ENCODE data around the gene MAP1LC3B2.

Gene MAP1LC3B2

DNA sequence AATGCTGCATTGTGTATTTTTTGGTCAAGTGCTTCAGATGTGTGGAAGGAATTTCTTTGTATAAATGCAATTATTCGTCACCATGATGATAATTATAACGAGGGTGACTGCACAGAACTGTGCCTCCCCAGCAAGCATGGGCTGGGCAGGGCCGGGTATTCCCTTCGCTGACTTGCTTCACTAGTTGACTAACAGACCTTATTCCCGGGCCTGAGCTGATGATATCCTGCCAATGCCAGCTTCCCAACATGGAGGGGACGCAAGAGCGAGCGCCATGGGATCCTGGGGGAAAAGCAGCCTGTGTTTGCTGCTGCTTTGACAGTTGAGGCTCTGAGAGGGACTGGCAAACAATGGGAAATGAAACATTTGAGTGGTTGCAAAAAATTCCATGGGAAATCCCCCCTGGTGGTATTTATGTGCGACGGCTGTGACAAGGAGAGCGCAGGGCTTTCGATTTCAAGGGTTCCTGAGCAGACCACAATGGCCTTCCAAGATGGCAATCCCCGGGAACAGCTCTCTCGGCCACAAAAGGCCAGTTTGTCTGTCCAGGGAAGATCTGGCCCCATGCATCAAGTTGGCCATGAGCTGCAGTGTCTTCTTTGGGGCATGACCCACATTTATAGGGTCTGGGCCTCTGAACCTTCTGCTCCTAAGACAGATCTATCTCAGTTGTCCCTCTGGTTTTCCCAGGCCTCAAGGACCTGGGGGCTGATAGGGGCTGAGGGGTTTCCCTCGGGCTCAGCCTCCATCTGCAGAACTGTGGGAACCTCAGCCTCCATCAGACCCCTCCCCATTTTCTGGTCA lies 21.9 kb upstream of the MAP1LC3B2 start:
- no peak for DNase-seq (ENCODE audit: low read depth in 3 of 3, low spot score in 1 of 3)

DNA sequence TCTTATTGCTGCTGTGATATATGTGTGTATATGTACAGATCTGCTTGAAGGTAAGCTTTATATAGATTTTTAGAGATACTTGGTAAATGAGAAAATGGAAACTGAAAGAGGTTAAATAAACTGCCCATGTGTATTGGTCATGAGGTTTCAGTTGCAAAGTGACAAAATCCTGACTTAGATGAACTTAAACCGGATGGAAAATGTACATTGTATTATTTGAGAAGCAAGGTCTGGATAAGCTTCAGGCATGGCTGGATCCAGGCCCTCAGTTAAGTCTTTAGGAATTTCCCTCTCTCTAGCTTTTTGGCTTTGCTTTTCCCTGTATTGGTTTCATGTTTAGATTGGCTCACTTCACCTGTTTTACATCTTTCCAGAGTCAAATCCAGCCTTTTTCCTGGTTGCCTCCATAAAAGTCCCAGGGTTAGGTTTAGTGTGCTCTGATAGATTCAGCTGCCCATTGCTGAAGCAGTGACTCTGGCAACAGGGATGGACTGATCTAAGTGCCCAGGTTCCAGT lies 21.0 kb upstream of the MAP1LC3B2 start:
- DNase-seq (ENCODE audit: low read depth in 3 of 3, low spot score in 1 of 3), result no peak

DNA sequence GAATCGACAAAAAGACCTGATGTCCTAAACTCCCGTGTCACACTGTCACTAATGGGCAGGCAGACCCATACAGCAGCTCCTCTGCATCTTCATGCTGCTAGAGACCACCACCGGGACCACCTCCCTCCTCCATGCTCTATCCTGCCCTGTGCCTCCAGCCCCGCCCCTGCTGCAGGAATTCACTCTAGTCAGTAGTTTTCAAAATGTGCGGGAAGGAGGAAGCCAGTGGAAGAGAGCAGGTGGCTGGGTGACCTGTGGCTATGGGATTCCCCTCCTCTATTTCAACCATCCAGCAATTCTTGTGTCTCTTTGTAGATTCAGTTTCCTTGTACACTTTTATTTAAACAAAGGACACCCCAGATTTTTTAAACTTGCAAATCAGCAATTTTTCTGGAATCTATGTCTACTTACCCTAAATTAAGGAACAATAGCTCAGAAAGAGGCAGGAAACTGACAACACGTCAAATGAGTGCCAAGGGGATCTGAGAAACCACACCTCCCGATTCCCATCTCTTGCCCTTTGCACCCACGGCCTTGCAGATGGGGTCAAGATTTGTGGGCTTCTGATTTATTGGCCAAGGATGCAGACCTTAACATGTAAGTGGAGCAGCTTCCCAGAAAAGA lies 20.4 kb upstream of the MAP1LC3B2 start:
- no peak for DNase-seq (ENCODE audit: low read depth in 3 of 3, low spot score in 1 of 3)

DNA sequence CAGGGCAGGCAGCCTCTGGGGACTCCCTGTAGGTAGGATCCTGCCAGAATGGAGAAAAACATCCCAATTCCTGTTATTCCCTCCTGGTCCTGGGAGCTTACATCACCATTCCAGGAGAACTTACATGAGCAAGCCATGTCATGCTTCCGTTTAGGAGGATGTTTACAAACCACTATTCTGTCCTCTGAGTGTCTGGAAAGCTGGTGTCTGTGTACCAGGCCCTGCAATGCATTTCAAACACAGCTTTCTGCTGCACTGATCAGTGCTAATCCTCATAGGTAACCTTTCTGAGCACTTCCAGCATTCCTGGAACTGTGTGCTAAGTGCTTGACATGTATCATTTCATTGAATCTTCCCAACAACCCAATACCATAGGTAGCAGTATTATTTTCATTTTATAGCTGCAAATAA lies 19.8 kb upstream of the MAP1LC3B2 start:
- no peak for DNase-seq (ENCODE audit: low read depth in 3 of 3, low spot score in 1 of 3)

DNA sequence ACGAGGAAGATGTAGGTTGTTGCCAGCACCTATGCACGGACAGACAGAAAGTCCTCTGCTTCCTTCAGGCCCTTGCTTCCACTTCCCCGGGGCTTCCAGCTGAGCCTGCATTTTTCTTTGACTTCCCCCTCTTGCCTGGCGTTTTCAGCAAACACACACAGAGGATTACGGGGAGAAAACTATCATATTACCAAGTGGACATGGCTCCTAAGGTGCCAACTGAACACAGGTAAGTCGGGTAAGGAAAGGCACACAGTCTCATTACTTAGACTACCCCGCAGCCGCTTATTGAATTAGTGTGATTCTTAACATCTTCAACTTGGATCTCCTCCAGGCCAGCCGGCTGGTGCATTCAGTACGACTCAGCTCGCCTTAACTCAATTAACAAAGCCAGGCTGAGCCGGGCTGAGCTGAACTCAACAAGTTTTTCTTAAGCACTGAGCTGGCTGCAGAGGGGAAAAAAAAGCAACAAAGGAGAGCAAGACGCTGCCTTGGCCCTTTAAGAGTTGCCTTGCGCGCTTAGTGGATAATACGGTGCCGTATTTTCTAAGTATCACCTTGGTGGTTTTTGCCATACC lies 19.2 kb upstream of the MAP1LC3B2 start:
- DNase-seq (ENCODE audit: low read depth in 3 of 3, low spot score in 1 of 3), result no peak

DNA sequence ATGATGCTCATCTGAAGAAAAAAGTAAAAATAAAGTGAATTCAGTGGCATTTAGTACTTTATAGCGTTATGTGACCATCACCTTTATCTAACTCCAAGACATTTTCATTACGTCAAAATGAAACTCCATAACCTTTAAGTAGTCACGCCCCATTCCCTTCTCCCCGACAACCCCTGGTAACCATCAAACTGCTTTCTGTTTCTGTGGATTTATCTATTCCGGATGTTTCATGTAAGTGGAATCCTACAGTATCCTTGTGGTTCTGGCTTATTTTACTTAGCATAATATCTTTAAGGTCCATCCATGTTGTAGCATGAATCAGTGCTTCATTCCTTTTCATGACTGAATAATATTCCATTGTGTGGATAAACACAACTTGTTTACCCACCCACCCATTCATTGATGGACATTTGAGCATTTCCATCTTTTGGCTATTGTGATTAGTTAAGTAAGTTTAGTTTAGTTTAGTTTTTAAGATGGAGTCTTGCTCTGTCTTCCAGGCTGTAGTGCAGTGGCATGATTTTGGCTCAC lies 18.5 kb upstream of the MAP1LC3B2 start:
- DNase-seq (ENCODE audit: low read depth in 3 of 3, low spot score in 1 of 3), result no peak

DNA sequence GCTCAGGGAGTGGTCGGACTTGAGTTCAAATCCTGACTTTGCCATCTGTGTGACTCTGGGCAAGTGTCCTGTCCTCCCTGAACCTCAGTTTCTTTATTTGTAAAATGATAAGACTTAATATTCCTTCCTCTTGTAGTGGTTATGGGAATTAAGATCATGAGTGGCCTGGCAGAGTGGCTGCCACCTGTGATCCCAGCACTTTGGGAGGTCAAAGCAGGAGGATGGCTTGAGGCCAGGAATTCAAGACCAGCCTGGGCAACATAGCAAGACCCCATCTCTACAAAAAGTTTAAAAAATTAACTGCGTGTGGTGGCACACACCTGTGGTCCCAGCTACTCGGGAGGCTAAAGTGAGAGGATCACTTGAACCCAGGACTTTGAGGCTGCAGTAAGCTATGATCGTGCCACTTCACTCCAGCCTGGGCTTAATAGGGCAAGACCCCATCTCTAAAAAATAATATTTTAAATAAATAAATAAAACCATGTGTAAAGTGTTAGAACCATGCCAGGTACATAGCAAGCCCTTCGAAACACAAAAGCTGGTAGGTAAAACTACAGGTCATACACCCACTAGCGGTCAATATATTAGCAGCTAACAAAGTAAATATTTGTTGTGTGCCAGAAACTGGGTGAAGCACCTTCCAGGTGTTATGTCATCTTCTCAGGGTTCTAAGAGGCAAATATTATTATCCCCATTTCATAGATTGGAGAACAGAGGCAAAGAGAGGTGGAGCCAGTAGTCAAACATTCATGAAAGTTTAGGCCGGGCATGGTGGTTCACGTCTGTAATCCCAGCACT lies 17.4 kb upstream of the MAP1LC3B2 start:
- DNase-seq (ENCODE audit: low read depth in 3 of 3, low spot score in 1 of 3), result no peak

DNA sequence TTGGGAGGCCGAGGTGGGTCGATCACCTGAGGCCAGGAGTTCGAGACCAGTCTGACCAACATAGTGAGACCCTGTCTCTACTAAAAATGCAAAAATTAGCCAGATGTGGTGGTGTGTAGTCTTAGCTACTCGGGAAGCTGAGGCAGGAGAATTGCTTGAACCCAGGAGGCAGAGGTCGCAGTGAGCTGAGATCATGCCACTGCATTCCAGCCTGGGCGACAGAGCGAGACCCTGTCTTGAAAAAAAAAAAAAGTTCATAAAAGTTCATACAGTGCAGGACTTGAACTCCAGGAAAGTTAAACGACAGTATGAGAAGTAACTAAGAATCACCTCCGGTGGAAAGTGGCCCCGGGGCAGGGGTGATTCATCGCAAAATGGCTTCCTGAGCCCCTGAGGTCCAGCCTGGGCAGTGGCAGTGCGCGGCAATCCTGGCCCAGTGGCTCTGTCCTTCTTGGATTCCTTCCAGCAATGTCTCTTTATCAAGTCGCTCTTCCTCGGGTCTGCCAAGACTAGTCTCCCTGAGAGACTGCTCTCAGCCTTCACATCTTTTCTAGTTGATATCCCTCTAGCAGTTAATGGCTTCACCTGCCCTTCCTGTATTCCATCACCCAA lies 16.7 kb upstream of the MAP1LC3B2 start:
- DNase-seq (ENCODE audit: low read depth in 3 of 3, low spot score in 1 of 3), result no peak

DNA sequence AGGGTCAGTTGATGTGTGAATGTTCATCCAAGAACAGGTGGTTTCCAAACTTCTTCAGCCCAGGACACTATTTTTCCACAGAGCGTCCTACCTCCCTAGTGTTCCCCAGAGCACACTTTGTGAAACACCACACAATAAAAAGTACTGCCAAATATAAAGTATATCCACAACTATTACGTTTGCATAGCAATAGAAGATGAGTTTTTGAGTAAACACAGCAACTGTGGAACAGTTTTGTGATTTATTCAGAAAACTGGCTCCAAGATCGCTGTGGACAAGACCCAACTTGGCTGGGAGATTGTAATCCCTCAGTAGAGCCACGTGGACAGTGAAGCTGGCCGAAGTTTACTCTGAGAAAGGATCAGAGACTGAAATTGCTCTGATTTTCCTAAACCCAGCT lies 14.5 kb upstream of the MAP1LC3B2 start:
- no peak for DNase-seq (ENCODE audit: low read depth in 3 of 3, low spot score in 1 of 3)

DNA sequence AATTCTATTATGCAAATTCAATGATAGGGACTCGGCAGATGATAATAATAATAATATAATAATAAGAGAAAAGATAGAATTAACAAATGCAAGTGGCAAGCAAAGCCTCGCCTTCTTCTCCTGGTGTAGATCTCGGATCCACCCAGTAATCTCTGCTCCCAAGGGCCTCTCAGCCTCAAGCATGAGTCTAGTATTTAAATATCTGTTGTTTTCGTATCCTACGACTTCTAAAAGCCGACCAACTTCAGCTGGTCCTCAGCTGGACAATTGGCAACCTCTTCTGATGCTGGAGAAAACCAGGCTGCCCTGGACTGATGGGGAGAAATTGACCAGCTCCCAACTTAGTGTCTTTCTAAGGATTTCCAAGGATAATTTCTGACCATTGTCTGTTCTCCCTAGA lies 14.0 kb upstream of the MAP1LC3B2 start:
- no peak for DNase-seq (ENCODE audit: low read depth in 3 of 3, low spot score in 1 of 3)

DNA sequence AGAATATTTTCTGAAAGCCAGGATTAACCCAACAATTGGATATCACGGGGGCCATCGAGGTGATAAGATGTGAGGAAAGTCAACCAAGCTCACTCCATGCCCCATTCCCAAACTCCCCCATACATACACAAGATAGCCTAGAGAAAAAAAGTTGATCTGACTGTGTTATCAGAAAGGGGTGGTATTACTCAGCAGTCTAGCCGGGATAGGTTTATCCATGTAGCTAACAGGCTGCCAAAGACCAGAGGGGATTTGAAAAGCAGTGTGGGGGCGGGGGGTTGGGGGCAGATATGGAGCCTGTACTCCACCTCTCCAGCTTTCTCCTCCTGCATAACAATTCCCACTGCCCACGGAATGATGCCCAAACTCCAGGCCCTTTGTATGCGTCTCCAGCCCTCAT lies 13.2 kb upstream of the MAP1LC3B2 start:
- no peak for DNase-seq (ENCODE audit: low read depth in 3 of 3, low spot score in 1 of 3)

DNA sequence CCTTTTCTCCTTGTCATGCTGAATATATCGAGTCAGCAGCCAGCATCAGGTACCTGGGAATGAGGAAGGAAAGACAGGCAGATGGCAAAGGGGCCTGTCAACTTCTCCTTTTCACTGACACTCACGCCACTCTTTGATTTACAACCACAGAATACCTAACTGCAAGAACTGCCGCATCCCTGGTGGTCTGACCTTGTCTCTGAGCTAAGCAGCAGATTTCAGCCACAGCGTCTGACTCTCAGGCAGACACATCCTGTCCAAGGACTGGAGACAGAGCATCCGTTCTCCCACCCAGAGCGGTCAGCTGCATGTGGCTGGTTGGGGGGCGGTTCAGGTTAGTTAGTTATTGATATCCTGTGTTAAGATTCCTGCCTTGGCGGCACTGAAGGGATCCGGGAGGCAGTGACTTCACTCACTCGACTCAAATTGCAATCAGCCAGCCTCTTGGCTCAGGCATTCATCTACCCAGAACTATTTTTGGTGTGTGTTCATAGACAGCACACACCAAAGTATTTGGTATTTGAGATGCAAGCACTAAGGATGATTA lies 11.2 kb upstream of the MAP1LC3B2 start:
- DNase-seq (ENCODE audit: low read depth in 3 of 3, low spot score in 1 of 3), result no peak

DNA sequence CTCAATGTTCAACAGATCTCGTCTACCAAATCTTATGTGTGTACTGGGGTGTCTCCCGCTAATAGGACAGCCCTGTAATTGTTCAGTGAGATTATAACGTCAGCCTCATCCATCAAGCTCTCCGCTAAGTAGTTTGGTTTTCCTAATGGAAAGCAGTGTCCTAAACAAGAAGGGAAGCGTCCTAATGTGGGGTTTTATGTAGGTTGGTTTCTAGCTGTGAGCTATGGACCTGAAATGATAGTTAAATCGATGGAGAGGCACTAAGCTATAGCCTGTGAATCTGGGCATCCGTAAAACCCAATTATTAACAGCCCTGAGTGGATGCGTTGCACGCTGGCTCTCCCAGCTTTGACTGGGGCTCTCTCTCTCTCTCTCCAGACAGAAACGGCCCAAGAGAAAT lies 9.2 kb upstream of the MAP1LC3B2 start:
- DNase-seq (ENCODE audit: low read depth in 3 of 3, low spot score in 1 of 3), result no peak

DNA sequence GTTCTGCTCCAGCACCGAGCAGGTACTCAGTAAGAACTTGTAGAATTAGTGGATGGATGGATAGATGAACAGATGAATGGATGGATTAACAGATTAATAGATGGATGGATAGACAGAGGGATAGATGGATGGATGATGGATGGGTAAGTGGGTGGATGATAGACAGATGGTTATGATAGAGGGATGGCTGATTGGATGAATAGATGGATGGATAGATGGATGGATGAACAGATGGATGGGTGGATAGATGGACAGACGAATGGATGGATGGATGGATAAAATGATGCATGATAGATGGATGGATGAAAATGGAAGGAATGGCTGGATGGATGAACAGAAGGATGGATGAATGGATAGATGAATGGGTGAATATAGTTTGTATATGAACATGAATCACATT lies 8.0 kb upstream of the MAP1LC3B2 start:
- no peak for DNase-seq (ENCODE audit: low read depth in 3 of 3, low spot score in 1 of 3)

DNA sequence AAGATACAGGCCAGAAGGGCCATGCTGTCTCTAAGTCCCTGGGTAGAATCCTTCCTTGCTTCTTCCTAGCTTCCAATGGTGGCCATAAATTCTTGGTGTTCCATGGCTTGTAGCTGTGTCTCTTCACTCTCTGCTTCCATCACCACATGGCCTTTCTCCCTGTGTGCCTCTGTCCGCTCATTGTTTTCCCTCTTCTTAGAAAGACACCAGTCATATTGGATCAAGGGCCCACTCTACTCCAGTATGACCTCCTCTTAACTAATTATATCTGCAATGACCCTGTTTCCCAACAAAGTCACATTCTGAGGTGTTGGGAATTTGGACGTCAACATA lies 7.6 kb upstream of the MAP1LC3B2 start:
- DNase-seq (ENCODE audit: low read depth in 3 of 3, low spot score in 1 of 3), result no peak

DNA sequence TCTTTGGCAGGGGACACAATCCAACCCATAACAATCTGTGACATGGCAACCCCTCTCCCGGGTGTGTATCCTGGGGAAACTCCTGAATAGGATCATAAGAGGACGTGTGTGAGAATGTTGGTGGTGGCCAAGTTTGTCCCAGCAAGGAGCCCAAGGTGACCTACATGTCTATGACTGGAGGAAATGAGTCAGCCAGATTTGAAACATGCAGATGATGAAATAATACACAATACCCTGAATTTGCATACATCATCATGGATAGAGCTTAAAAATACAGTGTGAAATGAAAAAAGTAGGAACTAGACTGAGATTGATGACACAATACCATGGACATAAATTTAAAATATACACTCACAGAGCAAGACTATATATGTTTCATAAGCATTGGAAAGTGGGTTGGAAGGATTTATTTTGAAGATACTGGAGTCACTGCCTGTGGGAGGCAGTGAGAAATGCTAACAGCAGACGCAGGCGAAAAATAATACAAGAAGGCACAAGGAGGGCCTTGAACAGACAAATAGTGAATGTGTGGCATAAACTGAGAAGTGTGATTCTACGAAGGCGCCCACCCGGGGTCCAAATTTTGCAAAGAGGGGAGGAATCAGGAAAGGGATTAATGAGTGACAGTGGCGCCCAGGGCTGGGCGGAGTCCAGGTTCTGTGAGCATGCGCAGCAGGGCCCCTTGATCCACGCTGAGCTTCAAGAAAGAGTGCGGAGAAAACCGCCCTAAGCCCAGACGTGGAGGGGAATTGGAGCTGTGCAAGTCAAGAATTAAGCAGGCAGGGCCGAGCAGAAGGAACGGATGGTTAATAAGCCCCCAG lies 7.0 kb upstream of the MAP1LC3B2 start:
- DNase-seq (ENCODE audit: low read depth in 3 of 3, low spot score in 1 of 3), result no peak

DNA sequence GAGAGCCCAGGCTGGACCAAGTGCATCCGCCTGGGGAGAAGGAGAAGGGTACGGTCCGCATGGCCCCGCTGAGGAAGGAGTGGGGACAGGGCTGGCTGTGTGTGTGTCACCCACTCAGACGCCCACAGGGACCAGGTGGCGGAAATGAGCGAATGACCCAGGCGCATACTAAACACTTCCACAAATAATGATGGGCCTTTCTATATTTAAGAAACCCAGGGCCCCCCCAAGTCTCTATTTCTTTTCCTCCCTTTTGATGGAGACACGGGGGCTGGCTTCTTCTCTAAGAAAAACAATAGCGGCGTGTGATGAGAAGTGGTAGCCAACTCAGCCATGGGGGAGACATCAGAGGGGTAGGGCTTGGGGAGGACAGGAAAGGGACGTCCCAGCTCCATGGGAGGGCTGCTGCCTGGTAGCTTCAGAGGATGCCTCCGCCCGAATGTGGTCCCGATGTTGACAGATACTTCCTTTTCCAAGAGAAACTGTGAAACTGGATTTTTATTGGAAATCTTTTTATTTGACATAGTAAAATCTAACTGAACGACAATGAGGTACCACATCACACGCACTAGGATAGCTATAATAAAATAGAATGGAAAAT lies 6.3 kb upstream of the MAP1LC3B2 start:
- DNase-seq (ENCODE audit: low read depth in 3 of 3, low spot score in 1 of 3), result no peak

DNA sequence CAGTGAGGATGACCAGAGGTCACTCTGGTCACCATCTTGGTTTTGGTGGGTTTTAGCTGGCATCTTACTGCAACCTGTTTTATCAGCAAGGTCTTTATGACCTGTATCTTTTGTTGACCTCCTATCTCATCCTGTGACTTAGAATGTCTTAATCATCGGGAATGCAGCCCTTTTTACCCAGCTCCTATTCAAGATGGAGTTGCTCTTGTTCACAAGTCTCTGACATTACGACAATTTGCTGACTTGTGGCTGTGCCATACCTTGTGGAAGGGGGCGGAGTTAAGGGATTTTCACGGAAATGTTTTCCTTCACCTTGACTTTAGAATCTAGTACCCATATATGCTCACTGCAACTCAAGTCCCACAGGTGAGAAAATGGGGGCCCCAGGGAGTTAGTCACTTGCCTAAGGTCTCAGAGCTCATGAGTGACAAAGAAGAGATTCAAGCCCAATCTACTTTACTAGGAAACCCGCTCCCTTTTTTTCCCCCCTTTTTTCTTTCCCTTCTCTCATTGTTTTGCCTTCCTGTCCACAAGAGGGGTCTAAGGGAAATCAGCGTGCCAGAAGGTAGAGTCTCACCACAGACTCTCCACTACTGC lies 2.7 kb upstream of the MAP1LC3B2 start:
- no peak for DNase-seq (ENCODE audit: low read depth in 3 of 3, low spot score in 1 of 3)

Measured in stimulated activated CD4-positive, alpha-beta T cell treated with anti-CD3 and anti-CD28 coated beads, TNF-alpha, amount 100 ng/mL, for 1 hour (primary cell).